Upper lobe of left lung (tissue), 6 donors: ENCODE data around the gene KCNG2. TPM values are rescaled to one million over a fixed set of nuclear protein-coding genes. Genes with fewer than 3 reads are reported as not detected.

ENCODE experiments used
- ATAC-seq, 2 donors: fragments of 200-7000 bp; cut with Tn5 transposase; one replicate each; pipeline ENCODE4 v1.9.1; 2022; ENCODE audit warnings: mild to moderate bottlenecking in 2 of 2, moderate library complexity in 2 of 2; ENCODE audit not compliant: low FRiP score in 2 of 2
- DNase-seq, 2 donors: peaks; one replicate each; pipeline ENCODE4 v3.0.0-alpha.2; 2019 to 2020
- H3K27ac ChIP-seq, 4 donors: fragments of 200-600 bp; sonication (generic); one replicate each; pipeline ENCODE4 v1.5.1; 2016 to 2019
- H3K27me3 ChIP-seq, 4 donors: fragments of 200-600 bp; sonication (generic); one replicate each; pipeline ENCODE4 v1.5.1; 2017 to 2019
- H3K36me3 ChIP-seq, 4 donors: fragments of 200-600 bp; sonication (generic); one replicate each; pipeline ENCODE4 v1.5.1; 2016 to 2019
- H3K4me1 ChIP-seq, 4 donors: fragments of 200-600 bp; sonication (generic); one replicate each; pipeline ENCODE4 v1.5.1; 2018 to 2019
- H3K4me3 ChIP-seq, 4 donors: fragments of 200-600 bp; sonication (generic); one replicate each; pipeline ENCODE4 v1.5.1; 2017 to 2019; ENCODE audit warnings: mild to moderate bottlenecking in 2 of 4, moderate library complexity in 1 of 4
- H3K9me3 ChIP-seq, 4 donors: fragments of 200-600 bp; sonication (generic); one replicate each; pipeline ENCODE4 v1.5.1; 2018 to 2019
- EP300 ChIP-seq, 4 donors: sonication (generic); formaldehyde crosslinking; IDR thresholded peaks; one replicate each; pipeline ENCODE4 v1.5.1; 2017; ENCODE audit warnings: antibody characterized with exemption in 4 of 4, control low read depth in 2 of 4
- POLR2A ChIP-seq, 4 donors: fragments of 450-650 bp; IDR thresholded peaks; one replicate each; pipeline ENCODE4 v1.5.1; 2016 to 2017; ENCODE audit warnings: antibody characterized with exemption in 4 of 4, mild to moderate bottlenecking in 2 of 4
- POLR2AphosphoS5 ChIP-seq, 2 donors: sonication (generic); formaldehyde crosslinking; IDR thresholded peaks; one replicate each; pipeline ENCODE4 v1.5.1; 2017; ENCODE audit warnings: antibody characterized with exemption in 2 of 2
- WGBS, 2 donors: methylation state at CpG; one replicate each; pipeline ENCODE4 v1.1.5; 2017 to 2018; 5-methylcytosine and 5-hydroxymethylcytosine counted together
- total RNA-seq, 6 donors: library from RNA; depleted of rRNA in 4 of 6; stranded (reverse); fragments of >200 nt in 4 of 6; gene quantifications; one replicate each; pipeline versions ENCODE4 v1.1.0 to v1.2.1, GENCODE V29; 2016 to 2021
- TF ChIP-seq, protein P1 (sequence below), 6 experiments: fragments of 450-650 bp in 4 of 6; fragments of 200-600 bp in 2 of 6; sonication (generic) in 2 of 6; IDR thresholded peaks; one replicate each; pipeline ENCODE4 v1.5.1; 2016 to 2019; ENCODE audit warnings: antibody characterized with exemption in 6 of 6
- donor health status: DM: no; HTN: no; CAD: no; lungs with moderate emphysema.
- donor health status: DM: no; HTN: yes; CAD: no; lungs with severe emphysema.

Gene KCNG2
- total RNA-seq, 6 donors from 2014 or later = 0.49 to 1.1 (median 0.73) TPM; not detected in 2

GRCh38 chr18:79815657-79816056 lies 17.9 kb downstream of the KCNG2 start:
- Histone ChIP-seq H3K27me3 (no peaks in the 10 kb centered on the region), H3K4me3 (no peak overlapping the region), H3K4me1 (peaks cover 0 to 3% (median 0%) of the 10 kb centered on the region in 4 donors), H3K9me3 (no peaks in the 10 kb centered on the region), H3K27ac (no peak overlapping the region), H3K36me3 (no peaks in the 10 kb centered on the region)
- WGBS, 2 donors = 54 to 65% methylated on average over 8 to 9 of the region's 9 CpGs
- no peak for ATAC-seq
- DNase-seq = no peak
- TF ChIP-seq EP300 (IDR thresholded peaks at IDR 0.05) (no peak), POLR2AphosphoS5 (IDR thresholded peaks at IDR 0.05) (no peak)

DNA sequence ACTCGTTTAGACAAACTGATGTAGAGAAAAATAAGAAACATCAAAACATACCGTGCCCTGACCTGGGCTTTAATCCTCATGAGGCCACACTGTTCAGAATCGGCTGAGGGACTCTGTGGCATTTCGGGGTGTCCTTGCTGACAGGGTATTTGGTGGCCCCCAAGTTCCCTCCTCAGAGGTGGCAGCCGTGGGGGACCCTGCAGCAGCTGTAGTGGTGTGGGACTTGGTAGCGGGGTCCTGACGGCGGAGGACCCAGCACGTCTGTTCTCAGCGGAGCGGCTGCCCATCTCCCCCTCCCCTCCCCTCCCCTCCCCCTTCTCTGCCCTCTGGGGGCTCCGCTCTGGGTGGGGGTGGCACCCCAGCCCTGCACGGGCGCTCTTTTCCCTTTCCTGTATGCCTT lies 18.4 kb downstream of the KCNG2 start:
- Histone ChIP-seq H3K27ac (no peak overlapping the region), H3K36me3 (no peaks in the 10 kb centered on the region), H3K4me1 (peaks cover 0 to 3% (median 0%) of the 10 kb centered on the region in 4 donors), H3K4me3 (no peak overlapping the region), H3K9me3 (no peaks in the 10 kb centered on the region), H3K27me3 (no peaks in the 10 kb centered on the region)
- WGBS, 2 donors = 64 to 76% methylated on average over 11 to 14 of the region's 14 CpGs
- DNase-seq (no peak), ATAC-seq (no peak)
- TF ChIP-seq EP300 (IDR thresholded peaks at IDR 0.05) = no peak
- no peak for TF ChIP-seq POLR2AphosphoS5 (IDR thresholded peaks at IDR 0.05)
- TF ChIP-seq, protein P1, sequence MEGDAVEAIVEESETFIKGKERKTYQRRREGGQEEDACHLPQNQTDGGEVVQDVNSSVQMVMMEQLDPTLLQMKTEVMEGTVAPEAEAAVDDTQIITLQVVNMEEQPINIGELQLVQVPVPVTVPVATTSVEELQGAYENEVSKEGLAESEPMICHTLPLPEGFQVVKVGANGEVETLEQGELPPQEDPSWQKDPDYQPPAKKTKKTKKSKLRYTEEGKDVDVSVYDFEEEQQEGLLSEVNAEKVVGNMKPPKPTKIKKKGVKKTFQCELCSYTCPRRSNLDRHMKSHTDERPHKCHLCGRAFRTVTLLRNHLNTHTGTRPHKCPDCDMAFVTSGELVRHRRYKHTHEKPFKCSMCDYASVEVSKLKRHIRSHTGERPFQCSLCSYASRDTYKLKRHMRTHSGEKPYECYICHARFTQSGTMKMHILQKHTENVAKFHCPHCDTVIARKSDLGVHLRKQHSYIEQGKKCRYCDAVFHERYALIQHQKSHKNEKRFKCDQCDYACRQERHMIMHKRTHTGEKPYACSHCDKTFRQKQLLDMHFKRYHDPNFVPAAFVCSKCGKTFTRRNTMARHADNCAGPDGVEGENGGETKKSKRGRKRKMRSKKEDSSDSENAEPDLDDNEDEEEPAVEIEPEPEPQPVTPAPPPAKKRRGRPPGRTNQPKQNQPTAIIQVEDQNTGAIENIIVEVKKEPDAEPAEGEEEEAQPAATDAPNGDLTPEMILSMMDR (IDR thresholded peaks at IDR 0.05) = no peak
- TF ChIP-seq POLR2A (IDR thresholded peaks at IDR 0.05) = no peak

- ATAC-seq (no peak), DNase-seq (no peak)
- H3K27me3 ChIP-seq = no peaks in the 10 kb centered on the region
- H3K9me3 ChIP-seq = no peaks in the 10 kb centered on the region
- H3K4me1 ChIP-seq = peaks cover 0 to 3% (median 0%) of the 10 kb centered on the region in 4 donors
- H3K4me3 ChIP-seq = no peak overlapping the region
- TF ChIP-seq POLR2AphosphoS5 (IDR thresholded peaks at IDR 0.05) = no peak
- TF ChIP-seq POLR2A (IDR thresholded peaks at IDR 0.05) = no peak
- TF ChIP-seq, protein P1 (IDR thresholded peaks at IDR 0.05) = no peak
- no peak for TF ChIP-seq EP300 (IDR thresholded peaks at IDR 0.05)
- H3K27ac ChIP-seq = no peak overlapping the region
- no peaks in the 10 kb centered on the region for H3K36me3 ChIP-seq
- 91% methylated on average over 17 to 18 of the region's 18 CpGs for WGBS, 2 donors
Observed at GRCh38 chr18:79816981-79817606, 19.4 kb downstream of the KCNG2 start.

GRCh38 chr18:79817607-79817998 lies 19.9 kb downstream of the KCNG2 start:
- Histone ChIP-seq H3K27me3 (no peaks in the 10 kb centered on the region), H3K9me3 (no peaks in the 10 kb centered on the region), H3K27ac (no peak overlapping the region), H3K4me3 (no peak overlapping the region), H3K36me3 (no peaks in the 10 kb centered on the region), H3K4me1 (peaks cover 0 to 3% (median under 1%) of the 10 kb centered on the region in 4 donors)
- TF ChIP-seq EP300 (IDR thresholded peaks at IDR 0.05) (no peak), POLR2A (IDR thresholded peaks at IDR 0.05) (no peak), POLR2AphosphoS5 (IDR thresholded peaks at IDR 0.05) (no peak)
- TF ChIP-seq, protein P1 (IDR thresholded peaks at IDR 0.05) = no peak
- ATAC-seq (no peak), DNase-seq (no peak)
- WGBS, 2 donors = 77 to 87% methylated on average over 6 to 8 of the region's 8 CpGs

GRCh38 chr18:79818036-79818435 lies 20.3 kb downstream of the KCNG2 start:
- Histone ChIP-seq H3K9me3 (no peaks in the 10 kb centered on the region), H3K27ac (no peak overlapping the region), H3K4me1 (peaks cover 0 to 5% (median 2%) of the 10 kb centered on the region in 4 donors), H3K36me3 (no peaks in the 10 kb centered on the region), H3K4me3 (no peak overlapping the region), H3K27me3 (no peaks in the 10 kb centered on the region)
- ATAC-seq = no peak
- 74% methylated on average over 14 of the region's 14 CpGs; no CpG with 5 or more reads in 1 of the 2 donors for WGBS, 2 donors
- TF ChIP-seq EP300 (IDR thresholded peaks at IDR 0.05) (no peak), POLR2A (IDR thresholded peaks at IDR 0.05) (no peak), POLR2AphosphoS5 (IDR thresholded peaks at IDR 0.05) (no peak)
- TF ChIP-seq, protein P1 (IDR thresholded peaks at IDR 0.05) = no peak
- DNase-seq = no peak
